Naive B cell (primary cell): Measurements from ENCODE around the gene SNRNP35. TPM values are rescaled to one million over a fixed set of nuclear protein-coding genes. Genes with fewer than 3 reads are reported as not detected.
"Not testable (repeated sequence)": the region's sequence is repeated elsewhere in the genome, so short reads cannot be mapped to it uniquely, and the experiment has no call there.

Source experiments
- ATAC-seq, 2 donors: fragments of 150-1000 bp; cut with Tn5 transposase; 2 replicates each; pipeline ENCODE4 v1.10.0; 2021; ENCODE audit warnings: low read depth in 2 of 2, mild to moderate bottlenecking in 2 of 2, moderate library complexity in 2 of 2
- DNase-seq: peaks from one replicate; pipeline ENCODE4 v3.0.0; 2022
- H3K27ac Mint-ChIP-seq, 6 donors: one replicate each; pipeline ENCODE4 v1.8.0; 2020 to 2022; ENCODE audit warnings: mild to moderate bottlenecking in 6 of 6, mixed read lengths in 6 of 6, moderate library complexity in 5 of 6, inconsistent platforms in 2 of 6
- H3K27me3 Mint-ChIP-seq, 3 donors: one replicate each; pipeline ENCODE4 v1.8.0; 2021 to 2022; ENCODE audit warnings: mixed read lengths in 3 of 3, mild to moderate bottlenecking in 1 of 3
- H3K36me3 Mint-ChIP-seq, 2 donors: one replicate each; pipeline ENCODE4 v1.8.0; 2020 to 2022; ENCODE audit warnings: mixed read lengths in 2 of 2, inconsistent platforms in 1 of 2, mild to moderate bottlenecking in 1 of 2
- H3K4me1 Mint-ChIP-seq, 3 donors: one replicate each; pipeline ENCODE4 v1.8.0; 2020 to 2022; ENCODE audit warnings: mixed read lengths in 3 of 3, inconsistent platforms in 1 of 3, mild to moderate bottlenecking in 1 of 3, moderate library complexity in 1 of 3
- H3K4me3 Mint-ChIP-seq, 8 donors: one replicate each; pipeline ENCODE4 v1.8.0; 2020 to 2022; ENCODE audit warnings: mild to moderate bottlenecking in 8 of 8, mixed read lengths in 8 of 8, moderate library complexity in 8 of 8, inconsistent platforms in 2 of 8
- H3K9me3 Mint-ChIP-seq, 7 donors: one replicate each; pipeline ENCODE4 v1.8.0; 2020 to 2022; ENCODE audit warnings: mixed read lengths in 7 of 7, mild to moderate bottlenecking in 5 of 7, inconsistent platforms in 2 of 7, moderate library complexity in 1 of 7
- polyA plus RNA-seq, 6 donors: library from polyadenylated mRNA; unstranded; fragments of 300-500 nt; fragmentation: Illumina TruSeq; gene quantifications; one replicate each; pipeline ENCODE4 v1.2.3, GENCODE V29; 2021; ENCODE audit warnings: low read depth in 6 of 6

The SNRNP35 gene
- polyA plus RNA-seq, 6 donors from 2014 or later, result 18.0 to 29.1 (median 28.4) TPM

DNA sequence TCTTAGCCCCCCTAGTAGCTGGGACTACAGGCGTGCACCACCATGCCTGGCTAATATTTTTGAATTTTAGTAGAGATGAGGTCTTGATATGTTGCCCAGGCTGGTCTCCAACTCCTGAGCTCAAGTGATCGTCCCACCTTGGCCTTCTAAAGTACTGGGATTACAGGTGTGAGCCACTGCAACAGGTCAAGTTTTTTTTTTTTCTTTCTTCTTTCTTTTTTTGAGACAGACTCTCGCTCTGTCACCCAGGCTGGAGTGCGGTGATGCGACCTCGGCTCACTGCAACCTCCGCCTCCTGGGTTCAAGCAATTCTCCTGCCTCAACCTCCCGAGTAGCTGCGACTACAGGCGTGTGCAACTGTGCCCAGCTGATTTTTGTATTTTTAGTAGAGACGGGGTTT lies 5.2 kb downstream of the SNRNP35 start:
- peaks cover 18 to 46% (median 36%) of the 10 kb centered on the region in 3 donors for H3K4me1 Mint-ChIP-seq
- H3K4me3 Mint-ChIP-seq, result peak overlapping the region in 1 of 8 donors; percentile 30
- H3K9me3 Mint-ChIP-seq, ATAC-seq, DNase-seq, H3K27me3 Mint-ChIP-seq: not testable (repeated sequence)
- H3K36me3 Mint-ChIP-seq, result peaks cover 13 to 14% of the 10 kb centered on the region in 2 donors
- H3K27ac Mint-ChIP-seq, result peak overlapping the region in 1 of 6 donors; percentile 41

DNA sequence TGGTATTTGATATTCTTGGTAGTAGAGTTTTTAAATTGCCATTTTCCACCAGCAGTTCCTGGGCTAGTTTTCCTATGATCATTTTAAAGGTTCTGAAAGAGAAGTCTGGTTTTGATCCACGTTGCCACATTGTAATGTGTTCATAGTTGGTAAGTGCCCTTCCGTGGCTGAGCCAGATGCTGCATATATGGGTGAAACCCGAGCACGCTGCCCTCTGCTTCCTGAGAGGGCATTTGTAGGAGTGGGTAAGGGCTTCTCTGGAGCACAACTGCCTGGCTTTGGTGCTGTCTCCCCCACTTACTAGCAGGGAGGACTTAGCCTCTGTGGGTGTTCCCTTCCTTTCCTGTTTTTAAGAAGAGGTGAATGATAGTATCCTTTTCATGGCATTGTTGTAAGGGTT lies 7.1 kb downstream of the SNRNP35 start:
- peaks cover 10 to 14% of the 10 kb centered on the region in 2 donors for H3K36me3 Mint-ChIP-seq
- DNase-seq (no peak), ATAC-seq (no peak)
- no peak overlapping the region for H3K4me3 Mint-ChIP-seq
- H3K27me3 Mint-ChIP-seq, result no peaks in the 10 kb centered on the region
- H3K27ac Mint-ChIP-seq, result no peak overlapping the region
- no peaks in the 10 kb centered on the region for H3K9me3 Mint-ChIP-seq
- peaks cover 16 to 42% (median 37%) of the 10 kb centered on the region in 3 donors for H3K4me1 Mint-ChIP-seq

DNA sequence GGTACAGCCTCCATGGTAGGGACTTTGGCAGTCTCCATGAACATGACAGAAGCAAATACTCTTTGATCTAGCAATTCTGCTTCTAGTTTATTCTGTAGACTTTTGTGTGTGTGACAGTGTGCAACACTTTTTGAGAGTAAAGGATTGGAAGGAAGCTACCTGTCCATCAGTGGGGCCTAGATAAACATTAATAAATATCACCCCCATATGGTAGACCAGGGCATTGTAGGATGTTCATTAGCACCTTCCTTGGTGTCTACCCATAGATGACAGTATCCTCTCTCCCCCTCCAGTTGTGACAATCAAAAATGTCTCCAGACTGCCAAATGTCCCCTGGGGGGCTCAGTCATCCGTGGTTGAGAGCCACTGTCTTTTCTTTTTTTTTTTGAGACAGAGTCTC lies 10.8 kb downstream of the SNRNP35 start:
- peaks cover 10 to 24% (median 24%) of the 10 kb centered on the region in 3 donors for H3K4me1 Mint-ChIP-seq
- H3K9me3 Mint-ChIP-seq, result no peaks in the 10 kb centered on the region
- peak; percentile 44 for DNase-seq
- peak; percentile 91 to 96 for ATAC-seq
- peak overlapping the region in 2 of 6 donors; percentile 12 to 71 for H3K27ac Mint-ChIP-seq
- peaks cover 10 to 15% of the 10 kb centered on the region in 2 donors for H3K36me3 Mint-ChIP-seq
- no peak overlapping the region for H3K4me3 Mint-ChIP-seq
- H3K27me3 Mint-ChIP-seq, result no peaks in the 10 kb centered on the region

DNA sequence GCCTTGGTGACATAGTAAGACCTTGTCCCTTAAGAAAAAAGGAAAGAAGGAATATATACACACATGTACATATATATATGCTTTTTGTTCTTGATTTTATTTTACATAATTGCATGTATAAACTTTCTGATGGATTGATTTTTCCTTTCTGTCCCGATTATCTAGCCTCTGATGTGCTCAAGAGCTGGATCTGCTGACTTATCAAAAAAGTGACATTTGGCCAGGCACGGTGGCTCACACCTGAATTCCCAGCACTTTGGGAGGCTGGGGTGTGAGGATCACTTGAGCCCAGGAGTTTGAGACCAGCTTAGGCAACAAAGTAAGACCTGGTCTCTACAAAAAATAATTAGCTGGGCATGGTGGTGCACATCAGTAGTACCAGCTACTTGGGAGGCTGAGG lies 12.0 kb downstream of the SNRNP35 start:
- DNase-seq, result no peak
- H3K4me3 Mint-ChIP-seq, result no peak overlapping the region
- H3K36me3 Mint-ChIP-seq, result peaks cover 10 to 15% of the 10 kb centered on the region in 2 donors
- H3K27ac Mint-ChIP-seq, result no peak overlapping the region
- peaks cover 16 to 33% (median 33%) of the 10 kb centered on the region in 3 donors for H3K4me1 Mint-ChIP-seq
- no peaks in the 10 kb centered on the region for H3K9me3 Mint-ChIP-seq
- ATAC-seq, result no peak
- H3K27me3 Mint-ChIP-seq, result no peaks in the 10 kb centered on the region

DNA sequence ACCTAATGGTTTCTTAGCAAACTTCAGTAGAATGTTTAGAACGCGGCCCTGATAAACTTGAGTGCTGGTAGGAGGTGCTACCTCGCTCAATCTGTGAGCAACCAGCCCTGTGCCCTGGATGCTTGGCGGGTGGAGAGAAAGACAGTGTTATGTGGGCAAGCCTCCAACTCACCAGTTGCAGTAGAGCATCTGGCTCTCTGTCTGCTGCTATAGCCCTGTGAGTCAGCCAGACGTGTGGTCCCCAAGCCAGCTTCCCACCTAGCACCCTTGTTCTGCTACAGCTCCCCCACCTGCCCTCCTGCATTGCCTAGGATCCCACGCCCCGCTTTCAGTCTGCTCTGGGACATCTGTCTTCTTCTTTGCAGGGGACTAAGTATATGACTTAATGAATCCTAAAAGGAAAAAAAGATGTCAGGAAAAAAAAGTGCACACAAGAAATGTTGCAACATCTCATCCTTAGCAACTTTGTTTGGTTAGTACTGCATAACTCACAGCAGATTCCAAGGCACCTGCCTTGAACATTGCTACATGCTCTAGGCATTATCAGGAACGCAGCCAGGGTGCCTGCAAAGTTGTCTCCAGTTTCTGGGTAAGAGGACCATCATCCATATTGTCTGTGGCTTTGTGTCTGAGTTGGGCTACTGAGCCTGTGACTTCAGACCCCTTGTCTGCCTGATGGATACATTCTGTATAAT lies 13.6 kb downstream of the SNRNP35 start:
- H3K27me3 Mint-ChIP-seq, result no peaks in the 10 kb centered on the region
- H3K9me3 Mint-ChIP-seq, result no peaks in the 10 kb centered on the region
- DNase-seq, result no peak
- H3K4me3 Mint-ChIP-seq, result no peak overlapping the region
- peaks cover 17 to 34% (median 29%) of the 10 kb centered on the region in 3 donors for H3K4me1 Mint-ChIP-seq
- H3K27ac Mint-ChIP-seq, result peak overlapping the region in 1 of 6 donors; percentile 54
- peaks cover 0 to 5% of the 10 kb centered on the region in 2 donors for H3K36me3 Mint-ChIP-seq
- no peak for ATAC-seq

- Mint-ChIP-seq H3K27me3 (no peaks in the 10 kb centered on the region), H3K4me3 (no peak overlapping the region), H3K36me3 (peaks cover 0 to 5% of the 10 kb centered on the region in 2 donors), H3K27ac (peak overlapping the region in 1 of 6 donors; percentile 6), H3K9me3 (no peaks in the 10 kb centered on the region), H3K4me1 (peaks cover 17 to 38% (median 33%) of the 10 kb centered on the region in 3 donors)
- ATAC-seq, result no peak
- DNase-seq, result no peak
Observed at GRCh38 chr12:123472438-123472849, 14.5 kb downstream of the SNRNP35 start.

DNA sequence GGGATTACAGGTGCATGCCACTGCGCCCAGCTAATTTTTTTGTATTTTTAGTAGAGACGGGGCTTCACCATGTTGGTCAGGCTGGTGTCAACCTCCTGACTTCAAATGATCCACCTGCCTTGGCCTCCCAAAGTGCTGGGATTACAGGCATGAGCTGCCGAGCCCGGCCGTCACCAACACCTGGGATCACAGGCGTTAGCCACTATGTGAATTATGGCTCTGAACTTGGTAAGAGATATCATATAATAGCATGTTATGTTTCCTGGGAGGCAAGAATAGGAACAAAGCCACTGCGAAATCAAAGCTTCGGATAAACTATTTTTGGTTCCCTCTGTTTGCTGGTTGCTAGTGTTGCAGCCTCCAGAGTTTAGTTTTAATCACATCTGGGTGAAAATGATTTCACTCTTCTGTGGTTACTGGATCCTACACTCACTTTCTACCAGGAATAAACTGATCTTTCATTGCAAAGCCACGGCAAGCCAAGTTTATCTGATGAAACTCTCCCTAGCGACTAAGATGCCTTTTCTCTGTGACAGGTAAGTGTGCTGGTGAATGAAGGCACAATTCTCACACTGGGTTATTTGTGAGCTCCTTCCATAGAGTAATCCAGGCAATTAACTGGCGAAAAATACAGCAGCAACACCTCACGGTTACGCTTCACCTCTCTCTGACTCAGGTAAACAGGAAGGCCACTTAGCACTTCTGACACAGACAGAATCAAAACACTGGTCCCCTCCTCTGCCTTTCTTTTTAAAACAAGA lies 16.7 kb downstream of the SNRNP35 start:
- no peaks in the 10 kb centered on the region for H3K27me3 Mint-ChIP-seq
- DNase-seq, result no peak
- H3K4me3 Mint-ChIP-seq, result peak overlapping the region in 4 of 8 donors; percentile 47 to 79 (median 62)
- H3K36me3 Mint-ChIP-seq, result peaks cover 0 to 5% of the 10 kb centered on the region in 2 donors
- H3K4me1 Mint-ChIP-seq, result peaks cover 15 to 31% (median 23%) of the 10 kb centered on the region in 3 donors
- peak overlapping the region in 4 of 6 donors; percentile 85 to 96 (median 94) for H3K27ac Mint-ChIP-seq
- peak in 1 of 2 donors; percentile 57 for ATAC-seq
- no peaks in the 10 kb centered on the region for H3K9me3 Mint-ChIP-seq

DNA sequence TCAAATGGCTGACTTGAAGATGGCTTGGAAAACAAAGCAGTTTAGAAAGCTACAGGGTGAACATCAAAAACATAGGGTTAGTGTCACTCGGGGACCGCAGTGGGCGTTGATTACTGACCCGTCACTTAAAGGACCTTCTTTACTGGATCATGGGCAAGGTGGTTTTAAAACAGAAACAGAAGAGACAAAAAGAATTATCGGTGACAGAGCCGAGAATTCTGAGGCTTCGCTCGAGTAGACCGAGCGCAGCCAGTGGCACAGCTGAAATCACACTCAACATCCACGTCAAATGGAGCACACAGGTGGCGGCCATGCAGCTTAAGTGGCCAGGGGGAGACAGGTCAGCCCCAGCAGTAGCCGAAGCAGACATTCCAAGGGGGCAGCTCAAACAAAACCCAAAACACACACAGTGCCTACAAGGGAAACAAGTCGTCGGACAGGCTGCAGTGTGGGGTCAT lies 17.3 kb downstream of the SNRNP35 start:
- Mint-ChIP-seq H3K27ac (peak overlapping the region in 5 of 6 donors; percentile 21 to 96 (median 92)), H3K4me3 (peak overlapping the region in 4 of 8 donors; percentile 47 to 79 (median 62)), H3K9me3 (no peaks in the 10 kb centered on the region), H3K36me3 (peaks cover 0 to 5% of the 10 kb centered on the region in 2 donors), H3K27me3 (no peaks in the 10 kb centered on the region), H3K4me1 (peaks cover 17 to 36% (median 23%) of the 10 kb centered on the region in 3 donors)
- ATAC-seq (no peak), DNase-seq (no peak)

DNA sequence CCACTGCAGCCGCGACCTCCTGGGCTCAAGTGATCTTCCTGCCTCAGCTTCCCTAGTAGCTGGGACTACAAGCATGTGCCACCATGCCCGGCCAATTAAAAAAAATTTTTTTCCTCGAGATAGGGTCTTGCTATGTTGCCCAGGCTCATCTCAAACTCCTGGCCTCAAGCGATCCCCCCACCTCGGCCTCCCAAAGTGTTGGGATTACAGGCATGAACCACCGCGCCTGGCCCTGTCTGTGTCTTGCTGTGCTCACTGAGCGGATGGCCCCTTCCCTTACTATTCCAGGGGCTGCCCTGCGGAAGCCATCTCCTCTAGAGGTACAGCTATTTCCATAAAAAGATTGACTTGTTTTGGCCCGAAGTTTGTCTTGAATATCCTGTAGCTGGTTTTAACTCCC lies 20.1 kb downstream of the SNRNP35 start:
- no peaks in the 10 kb centered on the region for H3K9me3 Mint-ChIP-seq
- peak overlapping the region in 1 of 8 donors; percentile 52 for H3K4me3 Mint-ChIP-seq
- H3K36me3 Mint-ChIP-seq, result no peaks in the 10 kb centered on the region
- ATAC-seq (no peak), DNase-seq (no peak)
- H3K27me3 Mint-ChIP-seq, result no peaks in the 10 kb centered on the region
- H3K4me1 Mint-ChIP-seq, result peaks cover 17 to 41% (median 23%) of the 10 kb centered on the region in 3 donors
- peak overlapping the region in 1 of 6 donors; percentile 39 for H3K27ac Mint-ChIP-seq

DNA sequence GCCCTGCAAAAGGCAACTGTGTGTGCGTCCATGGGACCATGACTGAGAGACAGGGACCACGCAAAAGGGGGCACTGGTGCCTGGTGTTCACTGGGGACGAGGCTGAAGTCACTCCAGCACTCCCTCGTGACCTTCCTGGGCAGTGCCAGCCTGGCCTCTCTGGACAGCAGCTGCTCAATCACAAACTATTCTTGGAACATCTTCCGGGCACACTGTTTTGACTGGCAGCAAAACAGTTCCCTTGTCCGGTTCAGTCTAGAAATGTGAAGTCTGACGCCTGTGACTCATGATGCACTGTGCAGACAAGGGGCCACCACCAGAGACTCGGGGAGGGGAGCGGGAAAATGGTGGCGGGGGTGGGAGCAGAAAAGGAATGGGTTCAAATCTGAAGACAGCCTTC lies 20.8 kb downstream of the SNRNP35 start:
- Mint-ChIP-seq H3K4me3 (no peak overlapping the region), H3K27ac (peak overlapping the region in 1 of 6 donors; percentile 28), H3K36me3 (no peaks in the 10 kb centered on the region), H3K27me3 (no peaks in the 10 kb centered on the region), H3K4me1 (peaks cover 19 to 43% (median 23%) of the 10 kb centered on the region in 3 donors), H3K9me3 (no peaks in the 10 kb centered on the region)
- no peak for DNase-seq
- no peak for ATAC-seq

GRCh38 chr12:123479442-123480180 lies 21.7 kb downstream of the SNRNP35 start:
- Mint-ChIP-seq H3K27ac (peak overlapping the region in 3 of 6 donors; percentile 14 to 71 (median 49)), H3K27me3 (no peaks in the 10 kb centered on the region), H3K4me3 (peak overlapping the region in 1 of 8 donors; percentile 49), H3K36me3 (no peaks in the 10 kb centered on the region), H3K9me3 (no peaks in the 10 kb centered on the region), H3K4me1 (peaks cover 16 to 43% (median 22%) of the 10 kb centered on the region in 3 donors)
- ATAC-seq (no peak), DNase-seq (no peak)

DNA sequence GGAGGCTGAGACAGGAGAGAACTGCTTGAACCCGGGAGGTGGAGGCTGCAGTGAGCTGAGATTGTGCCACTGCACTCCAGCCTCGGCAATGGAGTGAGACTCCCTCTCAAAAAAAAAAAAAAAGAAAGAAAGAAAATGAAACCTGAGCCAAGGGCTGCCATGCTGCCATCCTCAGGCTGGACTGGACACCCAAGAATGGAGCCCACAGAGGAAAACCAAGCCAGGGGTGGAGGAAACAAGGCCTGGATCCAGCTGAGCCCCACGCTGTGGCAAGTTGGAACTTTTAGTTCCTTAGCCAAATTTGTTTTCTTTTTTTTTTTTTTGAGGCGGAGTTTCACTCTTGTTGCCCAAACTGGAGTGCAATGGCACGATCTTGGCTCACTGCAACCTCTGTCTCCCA lies 23.3 kb downstream of the SNRNP35 start:
- H3K4me1 Mint-ChIP-seq, result peaks cover 6 to 33% (median 11%) of the 10 kb centered on the region in 3 donors
- H3K27ac Mint-ChIP-seq, H3K27me3 Mint-ChIP-seq, DNase-seq, ATAC-seq, H3K4me3 Mint-ChIP-seq, H3K36me3 Mint-ChIP-seq, H3K9me3 Mint-ChIP-seq: not testable (repeated sequence)

DNA sequence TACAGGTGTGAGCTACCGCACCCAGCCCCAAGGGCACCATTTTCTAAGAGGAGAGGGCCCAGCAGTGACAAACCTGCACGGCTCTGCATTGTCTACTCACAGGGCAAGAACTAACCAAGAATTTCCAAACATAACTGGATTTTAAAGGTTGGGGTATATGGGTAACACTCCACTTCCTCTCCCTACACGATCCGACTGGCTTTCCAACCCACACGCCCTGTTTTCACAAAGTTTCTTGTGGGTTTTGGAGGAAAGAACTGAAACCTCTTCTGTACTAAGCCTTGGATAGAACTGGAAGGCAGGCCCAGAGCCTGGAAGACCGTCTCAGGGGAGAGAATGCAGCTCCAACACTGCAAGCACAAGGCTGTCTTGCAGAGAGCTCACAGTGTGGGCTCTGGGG lies 24.9 kb downstream of the SNRNP35 start:
- H3K27me3 Mint-ChIP-seq, result peaks cover 0 to 12% (median 10%) of the 10 kb centered on the region in 3 donors
- H3K36me3 Mint-ChIP-seq, result no peaks in the 10 kb centered on the region
- H3K4me1 Mint-ChIP-seq, result peaks cover 0 to 26% (median 11%) of the 10 kb centered on the region in 3 donors
- H3K27ac Mint-ChIP-seq, result peak overlapping the region in 1 of 6 donors; percentile 59
- H3K9me3 Mint-ChIP-seq, result no peaks in the 10 kb centered on the region
- H3K4me3 Mint-ChIP-seq, result no peak overlapping the region
- ATAC-seq (no peak), DNase-seq (no peak)
